T-helper 1 cell treated with Interleukin-12 subunit alpha and Interleukin-12 subunit beta and Interleukin-4 antibody, amounts not matched to agents 30 μg/mL and 1 μg/mL, for 36 hours (primary cell): Measurements from ENCODE around the gene TBC1D16.
"Not testable (repeated sequence)": the region's sequence is repeated elsewhere in the genome, so short reads cannot be mapped to it uniquely, and the experiment has no call there.

Experiments used
- H3K27ac Mint-ChIP-seq: one replicate; pipeline ENCODE4 v1.8.0; 2021; ENCODE audit warnings: mild to moderate bottlenecking, mixed read lengths
- H3K27me3 Mint-ChIP-seq: one replicate; pipeline ENCODE4 v1.8.0; 2021; ENCODE audit warnings: low read depth, mixed read lengths
- H3K36me3 Mint-ChIP-seq: one replicate; pipeline ENCODE4 v1.8.0; 2021; ENCODE audit warnings: low read depth, mixed read lengths
- H3K4me1 Mint-ChIP-seq: one replicate; pipeline ENCODE4 v1.8.0; 2021; ENCODE audit warnings: low read depth, mixed read lengths
- H3K4me3 Mint-ChIP-seq: one replicate; pipeline ENCODE4 v1.8.0; 2021; ENCODE audit warnings: mild to moderate bottlenecking, moderate library complexity, mixed read lengths
- H3K9me3 Mint-ChIP-seq: one replicate; pipeline ENCODE4 v1.8.0; 2021; ENCODE audit warnings: mixed read lengths

The TBC1D16 gene

GRCh38 chr17:79975498-79976134, 60.1 kb downstream of the TBC1D16 start:
- Mint-ChIP-seq H3K27ac (no peak overlapping the region), H3K9me3 (no peaks in the 10 kb centered on the region), H3K4me1 (no peaks in the 10 kb centered on the region), H3K27me3 (no peaks in the 10 kb centered on the region), H3K4me3 (no peak overlapping the region), H3K36me3 (no peaks in the 10 kb centered on the region)

DNA sequence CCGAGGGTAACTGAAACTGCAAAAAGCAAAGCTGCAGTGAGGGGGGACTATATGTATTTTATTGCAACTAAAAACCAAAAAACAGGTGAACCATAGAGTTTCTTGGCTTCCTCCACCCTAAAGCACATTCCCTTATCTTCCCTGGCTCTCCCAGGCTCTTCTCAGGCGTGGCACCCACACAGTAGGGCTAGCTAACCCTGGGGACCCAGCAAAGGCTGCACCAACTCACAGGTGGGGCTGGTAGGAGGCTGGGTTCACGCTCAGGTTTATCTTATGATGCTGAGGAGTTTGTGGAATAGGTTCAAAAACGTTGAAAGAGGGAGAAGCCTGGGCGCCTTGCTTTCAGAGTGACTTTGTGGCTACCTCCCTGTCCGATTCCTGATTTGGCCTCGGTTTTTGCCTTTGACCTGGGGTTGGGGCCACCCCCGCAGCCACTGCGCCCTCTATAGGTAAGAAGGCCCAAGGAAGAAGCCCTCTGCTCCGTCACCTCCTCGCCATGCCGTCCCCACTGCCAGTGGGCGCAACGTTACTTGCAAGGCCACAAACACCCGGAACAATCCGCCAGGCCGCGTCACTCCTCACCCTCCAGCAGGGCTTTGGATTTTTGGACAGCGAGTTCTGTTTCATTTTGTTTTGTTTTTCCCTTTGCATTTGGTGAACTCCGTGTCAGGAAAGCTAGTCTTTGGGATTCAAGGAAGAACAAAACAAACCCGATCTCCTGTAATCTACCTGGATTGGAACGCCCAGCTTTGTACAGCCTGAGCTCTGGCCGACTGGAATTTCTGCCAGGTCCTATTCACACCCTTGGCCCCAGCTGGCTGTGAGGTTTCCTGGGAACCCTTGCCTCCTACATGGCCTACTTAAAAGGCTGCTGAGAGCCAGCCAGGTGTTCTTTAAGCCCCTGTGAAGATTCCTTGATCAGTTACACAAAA, 60.8 kb downstream of the TBC1D16 start:
- Mint-ChIP-seq H3K27ac (no peak overlapping the region), H3K36me3 (no peaks in the 10 kb centered on the region)

GRCh38 chr17:79971651-79972050, 64.0 kb downstream of the TBC1D16 start:
- no peak overlapping the region for H3K4me3 Mint-ChIP-seq
- H3K27ac Mint-ChIP-seq: no peak overlapping the region
- H3K36me3 Mint-ChIP-seq: no peaks in the 10 kb centered on the region
- H3K9me3 Mint-ChIP-seq: no peaks in the 10 kb centered on the region
- H3K4me1 Mint-ChIP-seq: no peaks in the 10 kb centered on the region
- peaks cover 4% of the 10 kb centered on the region for H3K27me3 Mint-ChIP-seq

More for the DNA sequence above, 60.8 kb downstream of the TBC1D16 start:
- no peaks in the 10 kb centered on the region for H3K27me3 Mint-ChIP-seq
- H3K4me1 Mint-ChIP-seq: no peaks in the 10 kb centered on the region
- H3K9me3 Mint-ChIP-seq: no peaks in the 10 kb centered on the region
- H3K4me3 Mint-ChIP-seq: no peak overlapping the region

GRCh38 chr17:79970576-79971068, 65.0 kb downstream of the TBC1D16 start:
- H3K27ac Mint-ChIP-seq: no peak overlapping the region
- peaks cover 10% of the 10 kb centered on the region for H3K27me3 Mint-ChIP-seq
- H3K9me3 Mint-ChIP-seq: no peaks in the 10 kb centered on the region
- H3K4me1 Mint-ChIP-seq: no peaks in the 10 kb centered on the region
- H3K36me3 Mint-ChIP-seq: no peaks in the 10 kb centered on the region
- no peak overlapping the region for H3K4me3 Mint-ChIP-seq

DNA sequence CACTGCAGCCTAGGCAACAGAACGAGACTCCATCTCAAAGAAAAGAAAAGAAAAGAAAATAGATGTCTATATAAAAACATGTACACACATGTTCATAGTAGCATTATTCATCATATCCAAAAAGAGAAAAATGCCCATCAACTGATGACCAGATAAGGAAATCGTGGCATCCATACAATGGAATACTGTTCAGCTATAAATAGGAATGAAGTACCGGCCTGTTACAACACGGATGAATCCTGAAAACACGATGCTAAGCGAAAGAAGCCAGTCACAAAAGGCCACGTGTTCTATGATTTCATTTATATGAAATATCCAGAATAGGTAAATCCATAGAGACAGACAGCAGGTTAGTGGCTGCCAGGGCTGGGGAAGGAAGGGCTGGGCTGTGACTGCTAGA, 65.8 kb downstream of the TBC1D16 start:
- Mint-ChIP-seq H3K27me3 (peaks cover 10% of the 10 kb centered on the region), H3K9me3 (no peaks in the 10 kb centered on the region), H3K36me3 (no peaks in the 10 kb centered on the region), H3K4me3 (no peak overlapping the region), H3K27ac (no peak overlapping the region), H3K4me1 (no peaks in the 10 kb centered on the region)

DNA sequence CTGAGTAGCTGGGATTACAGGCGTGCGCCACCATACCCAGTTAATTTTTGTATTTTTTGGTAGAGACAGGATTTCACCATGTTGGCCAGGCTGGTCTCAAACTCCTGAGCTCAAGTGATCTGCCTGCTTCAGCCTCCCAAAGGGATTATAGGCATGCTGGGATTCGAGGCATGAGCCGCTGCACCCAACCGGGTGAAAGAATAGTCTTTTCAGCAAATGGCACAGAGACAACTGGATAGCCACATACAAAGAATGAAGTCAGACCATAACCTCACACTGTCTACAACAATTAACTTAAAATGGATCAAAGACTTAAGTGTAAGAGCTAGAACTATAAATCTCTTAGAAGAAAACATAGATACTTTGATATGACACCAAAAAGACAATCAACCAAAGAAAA, 67.6 kb downstream of the TBC1D16 start:
- no peaks in the 10 kb centered on the region for H3K9me3 Mint-ChIP-seq
- H3K27me3 Mint-ChIP-seq: peaks cover 17% of the 10 kb centered on the region
- no peak overlapping the region for H3K27ac Mint-ChIP-seq
- no peak overlapping the region for H3K4me3 Mint-ChIP-seq
- H3K4me1 Mint-ChIP-seq: no peaks in the 10 kb centered on the region
- no peaks in the 10 kb centered on the region for H3K36me3 Mint-ChIP-seq

DNA sequence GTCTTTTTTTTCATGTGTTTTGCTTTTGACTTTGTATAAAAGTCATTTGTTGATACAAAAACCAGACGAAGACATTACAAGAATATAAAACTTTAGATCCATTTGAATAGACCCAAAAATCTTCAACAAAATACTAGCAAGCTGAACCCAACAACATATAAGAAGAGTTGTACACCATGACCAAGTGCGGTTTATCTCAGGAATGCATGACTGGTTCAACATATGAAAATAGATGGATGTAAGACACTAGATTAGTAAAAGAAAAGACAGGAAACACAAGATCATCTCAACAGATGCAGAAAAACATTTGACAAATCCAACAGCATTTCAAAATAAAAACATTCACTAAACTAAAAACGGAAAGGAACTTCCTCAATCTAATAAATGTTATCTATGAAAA, 69.0 kb downstream of the TBC1D16 start:
- H3K27ac Mint-ChIP-seq: no peak overlapping the region
- H3K9me3 Mint-ChIP-seq: no peaks in the 10 kb centered on the region
- H3K4me1 Mint-ChIP-seq: no peaks in the 10 kb centered on the region
- no peaks in the 10 kb centered on the region for H3K36me3 Mint-ChIP-seq
- H3K27me3 Mint-ChIP-seq: peaks cover 17% of the 10 kb centered on the region
- H3K4me3 Mint-ChIP-seq: no peak overlapping the region

DNA sequence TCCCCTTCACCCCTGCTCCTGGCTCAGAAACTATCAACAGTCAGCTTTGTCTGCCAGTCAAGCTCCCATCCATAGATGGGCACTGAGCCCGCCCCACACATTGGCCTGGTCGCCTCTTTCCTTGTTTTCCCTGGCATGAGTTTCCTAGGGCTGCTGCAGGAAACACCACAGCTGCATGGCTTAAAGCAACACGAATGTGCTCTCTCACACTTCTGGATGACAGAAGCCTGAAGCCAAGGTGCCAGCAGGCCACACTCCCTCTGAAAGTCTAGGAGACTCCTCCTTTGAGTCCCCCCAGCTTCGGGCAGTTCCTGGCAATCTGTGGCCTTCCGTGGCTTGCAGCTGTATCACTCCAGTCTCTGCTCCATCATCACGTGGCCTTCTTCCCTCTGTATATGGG, 69.9 kb downstream of the TBC1D16 start:
- Mint-ChIP-seq H3K4me1 (no peaks in the 10 kb centered on the region), H3K9me3 (no peaks in the 10 kb centered on the region), H3K4me3 (no peak overlapping the region), H3K27me3 (peaks cover 17% of the 10 kb centered on the region), H3K27ac (no peak overlapping the region), H3K36me3 (no peaks in the 10 kb centered on the region)

DNA sequence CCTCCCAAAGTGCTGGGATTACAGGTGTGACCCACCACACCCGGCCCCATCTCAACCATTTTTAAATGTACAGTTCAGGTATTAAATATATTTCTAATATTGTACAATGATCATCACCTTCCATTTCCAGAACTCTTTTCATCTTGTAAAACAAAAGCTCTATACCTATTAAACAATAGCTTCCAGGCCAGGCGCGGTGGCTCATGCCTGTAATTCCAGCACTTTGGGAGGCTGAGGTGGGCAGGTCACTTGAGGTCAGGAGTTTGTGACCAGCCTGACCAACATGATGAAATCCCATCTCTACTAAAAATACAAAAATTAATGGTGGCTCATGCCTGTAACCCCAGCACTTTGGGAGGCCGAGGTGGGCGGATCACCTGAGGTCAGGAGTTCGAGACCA, 73.2 kb downstream of the TBC1D16 start:
- H3K27me3 Mint-ChIP-seq: peaks cover 27% of the 10 kb centered on the region
- H3K27ac Mint-ChIP-seq, H3K4me1 Mint-ChIP-seq, H3K36me3 Mint-ChIP-seq, H3K4me3 Mint-ChIP-seq, H3K9me3 Mint-ChIP-seq: not testable (repeated sequence)

DNA sequence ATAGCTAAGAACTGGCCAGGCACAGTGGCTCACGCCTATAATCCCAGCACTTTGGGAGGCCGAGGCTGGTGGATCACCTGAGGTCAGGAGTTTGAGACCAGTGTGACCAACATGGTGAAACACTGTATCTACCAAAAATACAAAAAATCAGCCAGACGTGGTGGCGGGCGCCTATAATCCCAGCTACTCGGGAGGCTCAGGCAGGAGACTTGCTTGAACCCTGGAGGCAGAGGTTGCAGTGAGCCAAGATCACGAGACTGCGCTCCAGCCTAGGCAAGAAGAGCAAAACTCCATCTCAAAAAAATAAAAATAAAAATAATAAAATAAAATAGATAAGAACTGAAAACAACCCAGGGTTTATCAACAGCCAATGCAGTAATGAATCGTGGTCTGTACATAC, 74.1 kb downstream of the TBC1D16 start:
- not testable (repeated sequence) for H3K9me3 Mint-ChIP-seq, H3K4me3 Mint-ChIP-seq, H3K27ac Mint-ChIP-seq, H3K4me1 Mint-ChIP-seq, H3K36me3 Mint-ChIP-seq
- H3K27me3 Mint-ChIP-seq: peaks cover 28% of the 10 kb centered on the region

DNA sequence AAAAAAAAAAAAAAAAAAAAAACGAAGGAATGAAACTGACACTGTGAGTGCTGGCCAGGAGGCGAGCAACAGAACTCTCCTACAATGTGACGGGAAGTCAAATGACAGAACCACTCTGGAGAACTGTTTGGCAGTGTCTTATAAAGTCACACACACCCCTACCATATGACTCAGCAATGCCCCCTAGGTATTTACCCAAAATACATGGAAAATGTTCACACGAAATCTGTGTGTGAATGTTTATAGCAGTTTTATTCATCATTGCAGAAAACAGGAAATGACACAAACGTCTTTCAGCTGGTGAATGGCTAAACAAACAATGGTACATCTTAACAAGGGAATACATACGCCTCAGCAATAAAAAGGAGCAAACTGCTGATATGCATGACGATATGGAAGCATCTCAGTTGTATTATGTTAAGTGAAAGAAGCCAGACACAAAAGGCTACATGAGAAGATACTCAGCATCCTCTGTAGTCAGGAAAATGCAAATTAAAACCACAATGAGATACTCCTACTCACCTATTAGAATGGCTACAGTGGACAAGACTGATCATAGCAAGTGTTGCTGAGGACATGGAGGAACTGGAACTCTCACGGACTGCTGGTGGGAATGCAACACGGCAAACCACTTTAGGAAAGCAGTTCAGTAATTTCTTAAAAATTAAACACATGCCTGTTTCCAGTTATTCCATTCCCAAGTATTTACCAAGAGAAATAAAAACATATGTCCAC, 74.7 kb downstream of the TBC1D16 start:
- no peak overlapping the region for H3K4me3 Mint-ChIP-seq
- peaks cover 23% of the 10 kb centered on the region for H3K27me3 Mint-ChIP-seq
- H3K4me1 Mint-ChIP-seq: no peaks in the 10 kb centered on the region
- no peaks in the 10 kb centered on the region for H3K9me3 Mint-ChIP-seq
- H3K36me3 Mint-ChIP-seq: no peaks in the 10 kb centered on the region
- no peak overlapping the region for H3K27ac Mint-ChIP-seq

DNA sequence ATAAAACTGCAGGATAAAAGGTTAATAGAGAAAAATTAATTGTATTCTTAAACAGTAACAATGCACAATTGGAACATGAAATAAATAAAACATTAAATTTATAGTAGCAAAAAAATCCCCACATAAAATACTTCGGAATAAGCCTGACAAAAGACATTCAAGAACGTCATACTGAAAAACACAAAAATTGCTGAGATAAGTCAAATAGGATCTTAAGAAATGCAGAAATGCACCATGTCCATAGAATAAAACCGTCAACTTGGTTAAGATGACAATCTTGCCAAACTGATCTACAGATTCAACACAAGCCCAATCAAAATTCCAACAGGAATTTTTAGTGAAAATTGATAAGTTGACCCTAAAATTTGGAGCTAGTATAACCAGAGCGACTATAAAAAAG, 76.6 kb downstream of the TBC1D16 start:
- no peak overlapping the region for H3K27ac Mint-ChIP-seq
- H3K4me1 Mint-ChIP-seq: no peaks in the 10 kb centered on the region
- H3K36me3 Mint-ChIP-seq: no peaks in the 10 kb centered on the region
- H3K27me3 Mint-ChIP-seq: peaks cover 23% of the 10 kb centered on the region
- no peaks in the 10 kb centered on the region for H3K9me3 Mint-ChIP-seq
- H3K4me3 Mint-ChIP-seq: no peak overlapping the region

- Mint-ChIP-seq H3K36me3 (no peaks in the 10 kb centered on the region), H3K4me3 (no peak overlapping the region), H3K9me3 (no peaks in the 10 kb centered on the region), H3K27me3 (peaks cover 15% of the 10 kb centered on the region), H3K4me1 (no peaks in the 10 kb centered on the region), H3K27ac (no peak overlapping the region)
Measured at GRCh38 chr17:79956853-79957252, 78.8 kb downstream of the TBC1D16 start.

DNA sequence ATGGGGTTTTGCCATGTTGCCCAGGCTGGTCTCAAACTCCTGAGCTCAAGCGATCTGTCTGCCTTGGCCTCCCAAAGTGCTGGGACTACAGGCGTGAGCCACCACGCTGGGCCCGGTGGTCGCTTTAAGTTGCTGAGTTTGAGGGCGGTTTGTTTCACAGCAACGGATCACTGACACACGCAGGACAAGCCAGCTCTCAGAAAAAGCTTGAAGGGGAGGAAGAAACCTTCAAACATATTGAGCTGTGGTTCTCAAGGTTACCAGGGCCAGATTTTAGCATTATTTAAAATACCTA, 79.3 kb downstream of the TBC1D16 start:
- H3K4me1 Mint-ChIP-seq, H3K36me3 Mint-ChIP-seq, H3K27ac Mint-ChIP-seq, H3K4me3 Mint-ChIP-seq, H3K9me3 Mint-ChIP-seq: not testable (repeated sequence)
- H3K27me3 Mint-ChIP-seq: peaks cover 15% of the 10 kb centered on the region
